ENCODE measurements around the gene HERPUD1. TPM values are rescaled to one million over a fixed set of nuclear protein-coding genes. Genes with fewer than 3 reads are reported as not detected.

HERPUD1 gene
- total and polyA plus RNA-seq, 2 of the 13 experiments (the other 11 are each of a cell fraction or from before 2014, with no cell fraction given): 96.2 to 323 TPM

DNA sequence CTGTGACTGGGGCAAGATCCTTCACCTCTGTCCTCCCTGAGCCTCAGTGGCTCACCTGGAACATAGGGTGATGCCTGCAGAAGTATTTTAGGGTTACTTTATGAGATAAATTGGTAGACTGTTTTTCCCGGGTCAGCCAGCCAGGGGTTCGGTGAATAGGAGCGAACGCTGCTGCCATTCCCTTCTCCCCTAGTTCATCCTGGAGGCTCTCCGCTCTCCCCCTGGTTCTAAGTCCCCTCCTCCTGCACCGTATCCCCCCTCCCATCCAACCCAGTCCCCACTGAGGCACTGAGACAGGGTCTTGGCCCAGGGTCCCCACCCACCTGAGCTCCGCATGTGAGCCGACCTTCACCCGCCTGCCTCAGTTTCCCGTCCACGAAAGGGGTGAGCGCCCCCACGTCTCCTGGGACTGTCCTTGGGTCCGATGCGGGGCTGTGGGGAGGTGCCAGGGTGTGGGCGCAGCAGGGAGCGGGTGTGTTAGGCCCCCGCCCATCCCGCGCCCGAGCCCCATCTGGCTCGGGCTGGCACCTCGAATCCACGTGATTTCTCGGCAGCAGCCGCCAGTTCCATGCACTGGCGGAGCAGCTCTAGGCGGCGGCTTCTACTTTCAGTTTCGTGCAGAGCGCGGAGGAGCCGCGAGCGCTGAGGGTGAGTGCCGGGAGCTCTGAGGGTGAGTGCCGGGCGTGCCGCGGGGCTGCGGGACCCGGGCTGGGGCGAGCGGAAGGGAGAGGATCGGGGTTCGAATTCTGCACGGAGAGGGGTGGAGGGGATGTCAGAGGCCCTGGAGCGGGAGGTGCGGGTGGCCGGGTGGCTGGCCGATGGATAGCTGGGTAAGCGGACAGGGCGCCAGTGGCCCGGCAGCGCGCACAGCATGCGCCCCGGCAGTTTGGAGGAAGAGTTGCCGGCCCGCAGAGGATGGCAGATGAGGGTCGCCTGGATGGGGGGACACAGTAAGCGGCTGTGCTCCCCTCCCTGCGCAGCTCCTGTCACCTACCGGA lies 57.3 kb downstream of the HERPUD1 start, which contains the start of gene NLRC5 (continued):
- TF ChIP-seq, protein P1, sequence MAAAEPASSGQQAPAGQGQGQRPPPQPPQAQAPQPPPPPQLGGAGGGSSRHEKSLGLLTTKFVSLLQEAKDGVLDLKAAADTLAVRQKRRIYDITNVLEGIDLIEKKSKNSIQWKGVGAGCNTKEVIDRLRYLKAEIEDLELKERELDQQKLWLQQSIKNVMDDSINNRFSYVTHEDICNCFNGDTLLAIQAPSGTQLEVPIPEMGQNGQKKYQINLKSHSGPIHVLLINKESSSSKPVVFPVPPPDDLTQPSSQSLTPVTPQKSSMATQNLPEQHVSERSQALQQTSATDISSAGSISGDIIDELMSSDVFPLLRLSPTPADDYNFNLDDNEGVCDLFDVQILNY (CRISPR knock-in tag; conservative IDR thresholded peaks at IDR 0.05): no peak
- TF ChIP-seq ISL2 (CRISPR knock-in tag; IDR thresholded peaks at IDR 0.05): peak; percentile 12; the same call in 1 of the 2 replicates
- no peak for TF ChIP-seq ZNF468 (CRISPR knock-in tag; IDR thresholded peaks at IDR 0.05)
- TF ChIP-seq RAD51 (IDR thresholded peaks at IDR 0.05; ENCODE audit: borderline replicate concordance): no peak
- TF ChIP-seq FOXO4 (CRISPR knock-in tag; conservative IDR thresholded peaks at IDR 0.05): no peak
- TF ChIP-seq NFIB (CRISPR knock-in tag; IDR thresholded peaks at IDR 0.05; ENCODE audit: borderline replicate concordance): no peak
- no peak for TF ChIP-seq ZFP82 (CRISPR knock-in tag; IDR thresholded peaks at IDR 0.05; ENCODE audit: borderline replicate concordance)
- TF ChIP-seq ZNF264 (CRISPR knock-in tag; IDR thresholded peaks at IDR 0.05): 0 out of 2 replicates have a peak, but pooled peaks have one; percentile 38
- TF ChIP-seq, protein P2, sequence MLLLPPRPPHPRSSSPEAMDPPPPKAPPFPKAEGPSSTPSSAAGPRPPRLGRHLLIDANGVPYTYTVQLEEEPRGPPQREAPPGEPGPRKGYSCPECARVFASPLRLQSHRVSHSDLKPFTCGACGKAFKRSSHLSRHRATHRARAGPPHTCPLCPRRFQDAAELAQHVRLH (CRISPR knock-in tag; IDR thresholded peaks at IDR 0.05; ENCODE audit: borderline replicate concordance, low read depth): peak; percentile 62; the same call in 1 of the 2 replicates
- no peak for TF ChIP-seq NBN (conservative IDR thresholded peaks at IDR 0.05)
- TF ChIP-seq NCOA1 (CRISPR knock-in tag; IDR thresholded peaks at IDR 0.05): no peak
- TF ChIP-seq SAP130 (CRISPR knock-in tag; IDR thresholded peaks at IDR 0.05; ENCODE audit: low read depth): peak; percentile 79
- TF ChIP-seq SOX6 (IDR thresholded peaks at IDR 0.05): no peak
- TF ChIP-seq SOX6 (CRISPR knock-in tag; IDR thresholded peaks at IDR 0.05): peak; percentile 56
- TF ChIP-seq NCOA2 (CRISPR knock-in tag; IDR thresholded peaks at IDR 0.05): peak; percentile 70
- TF ChIP-seq SRSF4 (IDR thresholded peaks at IDR 0.05; ENCODE audit: low read depth, low read length, poor library complexity, severe bottlenecking): no peak
- no peak for TF ChIP-seq SUZ12 (IDR thresholded peaks at IDR 0.05; ENCODE audit: low read depth, low read length)
- no peak for TF ChIP-seq RORA (CRISPR knock-in tag; IDR thresholded peaks at IDR 0.05)
- no peak for TF ChIP-seq SMARCE1 (IDR thresholded peaks at IDR 0.05; ENCODE audit: borderline replicate concordance)
- no peak for TF ChIP-seq CEBPB (IDR thresholded peaks at IDR 0.05; ENCODE audit: borderline replicate concordance, low read depth, low read length)
- 0 out of 2 replicates have a peak, but pooled peaks have one; percentile 48 for TF ChIP-seq ZNF839 (CRISPR knock-in tag; IDR thresholded peaks at IDR 0.05; ENCODE audit: borderline replicate concordance)
- TF ChIP-seq ZNF496 (CRISPR knock-in tag; IDR thresholded peaks at IDR 0.05; ENCODE audit: insufficient replicate concordance): no peak
- no peak for TF ChIP-seq ZNF24 (IDR thresholded peaks at IDR 0.05)
- TF ChIP-seq FOXM1 (CRISPR knock-in tag; IDR thresholded peaks at IDR 0.05): no peak
- no peak; the same call in 1 of the 2 replicates for TF ChIP-seq EZH2 (conservative IDR thresholded peaks at IDR 0.05; ENCODE audit: low read depth, low read length)
- no peak for TF ChIP-seq JUN (CRISPR knock-in tag; IDR thresholded peaks at IDR 0.05)
- TF ChIP-seq, protein P3, sequence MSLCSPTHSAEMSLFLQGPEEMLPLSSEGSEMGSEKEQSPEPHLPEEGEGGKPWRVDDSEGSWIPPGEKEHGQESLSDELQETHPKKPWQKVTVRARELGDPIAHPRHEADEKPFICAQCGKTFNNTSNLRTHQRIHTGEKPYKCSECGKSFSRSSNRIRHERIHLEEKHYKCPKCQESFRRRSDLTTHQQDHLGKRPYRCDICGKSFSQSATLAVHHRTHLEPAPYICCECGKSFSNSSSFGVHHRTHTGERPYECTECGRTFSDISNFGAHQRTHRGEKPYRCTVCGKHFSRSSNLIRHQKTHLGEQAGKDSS (CRISPR knock-in tag; IDR thresholded peaks at IDR 0.05; ENCODE audit: borderline replicate concordance, low read depth): 0 out of 2 replicates have a peak, but pooled peaks have one; percentile 63
- TF ChIP-seq HDAC2 (CRISPR knock-in tag; IDR thresholded peaks at IDR 0.05): no peak
- TF ChIP-seq RXRB (CRISPR knock-in tag; IDR thresholded peaks at IDR 0.05; ENCODE audit: borderline replicate concordance): no peak
